ENCODE data around the gene ADPRHL1. TPM values are rescaled to one million over a fixed set of nuclear protein-coding genes. Genes with fewer than 3 reads are reported as not detected.
A peak's percentile ranks its signal among the peaks of the same experiment; 100 is the strongest.

Gene ADPRHL1
- total RNA-seq, 1 donor from 2014 or later: 20.7 TPM

DNA sequence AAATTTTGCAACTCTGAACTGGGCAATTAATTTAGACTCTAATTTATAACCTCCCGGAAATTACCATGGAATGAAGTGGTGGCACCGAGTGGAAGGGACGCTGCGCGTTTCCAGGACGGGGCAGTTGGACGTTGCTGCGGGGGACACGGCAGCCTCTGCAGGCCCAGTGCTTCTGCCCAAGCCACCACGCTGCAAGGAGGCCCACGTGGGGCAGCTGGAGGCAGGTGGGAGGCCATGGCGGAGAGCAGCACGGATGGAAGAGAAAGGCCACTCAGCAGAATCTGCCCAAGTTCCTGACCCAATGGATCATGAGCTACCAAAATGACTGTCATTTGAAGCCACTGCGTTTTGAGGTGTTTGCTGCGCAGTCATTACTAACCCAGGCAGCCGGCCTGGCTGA lies 11.2 kb upstream of the ADPRHL1 start:
- Mint-ChIP-seq H3K4me3 (ENCODE audit: unreplicated experiment) (no peak overlapping the region), H3K27ac (ENCODE audit: unreplicated experiment) (peak overlapping the region; percentile 64), H3K9me3 (ENCODE audit: unreplicated experiment) (no peaks in the 10 kb centered on the region), H3K27me3 (ENCODE audit: unreplicated experiment) (peaks cover 2% of the 10 kb centered on the region), H3K4me1 (ENCODE audit: low read depth, unreplicated experiment) (peaks cover 13% of the 10 kb centered on the region), H3K36me3 (ENCODE audit: unreplicated experiment) (no peaks in the 10 kb centered on the region)
- DNase-seq: no peak
- TF ChIP-seq, protein P1, sequence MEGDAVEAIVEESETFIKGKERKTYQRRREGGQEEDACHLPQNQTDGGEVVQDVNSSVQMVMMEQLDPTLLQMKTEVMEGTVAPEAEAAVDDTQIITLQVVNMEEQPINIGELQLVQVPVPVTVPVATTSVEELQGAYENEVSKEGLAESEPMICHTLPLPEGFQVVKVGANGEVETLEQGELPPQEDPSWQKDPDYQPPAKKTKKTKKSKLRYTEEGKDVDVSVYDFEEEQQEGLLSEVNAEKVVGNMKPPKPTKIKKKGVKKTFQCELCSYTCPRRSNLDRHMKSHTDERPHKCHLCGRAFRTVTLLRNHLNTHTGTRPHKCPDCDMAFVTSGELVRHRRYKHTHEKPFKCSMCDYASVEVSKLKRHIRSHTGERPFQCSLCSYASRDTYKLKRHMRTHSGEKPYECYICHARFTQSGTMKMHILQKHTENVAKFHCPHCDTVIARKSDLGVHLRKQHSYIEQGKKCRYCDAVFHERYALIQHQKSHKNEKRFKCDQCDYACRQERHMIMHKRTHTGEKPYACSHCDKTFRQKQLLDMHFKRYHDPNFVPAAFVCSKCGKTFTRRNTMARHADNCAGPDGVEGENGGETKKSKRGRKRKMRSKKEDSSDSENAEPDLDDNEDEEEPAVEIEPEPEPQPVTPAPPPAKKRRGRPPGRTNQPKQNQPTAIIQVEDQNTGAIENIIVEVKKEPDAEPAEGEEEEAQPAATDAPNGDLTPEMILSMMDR (IDR thresholded peaks at IDR 0.05; ENCODE audit: partially characterized antibody, unreplicated experiment): no peak

DNA sequence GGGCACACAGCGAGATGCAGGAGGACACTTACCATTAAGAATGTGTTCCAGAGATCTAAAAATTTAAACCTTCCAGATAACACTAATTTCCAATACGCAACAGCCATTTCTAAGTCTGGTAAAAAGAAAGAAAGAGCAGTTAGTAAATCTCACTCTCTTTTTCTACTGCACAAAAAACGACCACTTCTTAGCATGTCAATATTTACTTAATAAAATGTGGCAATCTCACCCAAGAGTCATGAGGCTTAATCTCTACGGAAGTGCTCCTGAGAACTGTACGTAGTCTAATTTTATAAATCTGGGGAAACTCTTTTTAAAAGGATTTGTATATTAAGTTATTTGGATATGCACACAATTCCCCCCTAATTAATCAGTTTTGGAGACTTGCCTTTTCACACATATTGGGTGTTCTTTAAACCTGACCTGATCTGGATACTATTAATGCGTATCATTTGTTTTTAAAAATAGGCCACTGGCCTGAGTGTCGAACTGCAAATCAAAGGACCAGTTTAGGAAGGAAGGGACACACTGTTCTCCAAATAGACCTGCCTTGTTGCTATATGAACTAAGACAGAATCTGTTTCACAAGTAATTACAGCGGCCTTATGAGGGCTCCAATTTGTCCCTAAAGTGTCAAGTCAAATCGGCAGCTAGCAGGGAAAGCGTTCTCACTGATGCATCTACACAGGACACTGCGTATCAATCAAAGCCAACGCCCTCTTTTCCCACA lies 7.9 kb upstream of the ADPRHL1 start:
- Mint-ChIP-seq H3K4me3 (ENCODE audit: unreplicated experiment) (no peak overlapping the region), H3K27me3 (ENCODE audit: unreplicated experiment) (no peaks in the 10 kb centered on the region), H3K27ac (ENCODE audit: unreplicated experiment) (peak overlapping the region; percentile 39), H3K36me3 (ENCODE audit: unreplicated experiment) (no peaks in the 10 kb centered on the region), H3K4me1 (ENCODE audit: low read depth, unreplicated experiment) (peaks cover 9% of the 10 kb centered on the region), H3K9me3 (ENCODE audit: unreplicated experiment) (no peaks in the 10 kb centered on the region)
- DNase-seq: no peak
- TF ChIP-seq, protein P1 (IDR thresholded peaks at IDR 0.05; ENCODE audit: partially characterized antibody, unreplicated experiment): no peak

DNA sequence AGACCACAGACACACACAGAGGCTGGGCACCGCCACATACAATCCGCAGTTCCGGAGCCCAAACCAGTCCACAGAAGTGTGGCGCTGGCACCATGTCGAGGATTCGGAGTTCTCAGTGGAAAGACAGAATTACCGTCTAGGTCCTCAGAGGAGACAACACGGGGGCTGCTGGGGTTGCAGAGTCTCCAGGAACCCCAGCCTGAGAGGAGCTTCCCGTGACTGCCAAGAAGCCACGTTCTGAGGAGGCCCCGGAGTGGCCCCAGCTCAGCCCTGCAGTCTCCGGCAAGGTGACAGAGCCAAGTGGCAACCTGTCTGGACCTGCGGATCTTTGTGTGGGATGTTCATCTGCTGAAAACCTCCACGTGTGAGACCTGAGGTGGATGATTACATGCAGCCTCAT lies 7.3 kb upstream of the ADPRHL1 start:
- Mint-ChIP-seq H3K36me3 (ENCODE audit: unreplicated experiment) (no peaks in the 10 kb centered on the region), H3K27me3 (ENCODE audit: unreplicated experiment) (no peaks in the 10 kb centered on the region), H3K9me3 (ENCODE audit: unreplicated experiment) (no peaks in the 10 kb centered on the region), H3K4me1 (ENCODE audit: low read depth, unreplicated experiment) (peaks cover 9% of the 10 kb centered on the region), H3K4me3 (ENCODE audit: unreplicated experiment) (no peak overlapping the region), H3K27ac (ENCODE audit: unreplicated experiment) (peak overlapping the region; percentile 39)
- no peak for DNase-seq
- TF ChIP-seq, protein P1 (IDR thresholded peaks at IDR 0.05; ENCODE audit: partially characterized antibody, unreplicated experiment): no peak

DNA sequence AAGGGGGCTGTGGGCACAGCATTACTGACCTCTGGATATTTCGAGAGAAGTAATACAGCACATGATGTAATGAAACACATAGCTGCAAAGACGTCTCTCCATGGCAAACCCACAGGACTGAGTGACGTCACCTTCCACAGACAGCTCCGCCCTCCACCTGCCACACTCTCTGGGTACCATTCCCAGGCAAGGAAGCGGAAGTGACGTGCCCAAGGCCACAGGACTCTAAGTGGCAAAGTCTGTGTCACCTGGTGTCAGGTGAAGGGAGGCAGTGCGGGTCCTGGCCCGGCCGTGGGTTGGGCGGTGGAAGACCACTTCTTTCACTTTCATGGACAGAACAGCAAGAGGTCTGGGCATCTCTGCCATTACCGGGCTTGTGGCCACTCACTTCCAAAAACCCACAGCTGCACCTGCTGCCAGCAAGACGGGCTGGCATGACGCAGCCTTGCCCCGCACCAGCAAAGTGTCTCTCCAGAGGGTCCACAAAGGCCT lies 6.8 kb upstream of the ADPRHL1 start:
- no peaks in the 10 kb centered on the region for H3K27me3 Mint-ChIP-seq (ENCODE audit: unreplicated experiment)
- peaks cover 12% of the 10 kb centered on the region for H3K4me1 Mint-ChIP-seq (ENCODE audit: low read depth, unreplicated experiment)
- TF ChIP-seq, protein P1 (IDR thresholded peaks at IDR 0.05; ENCODE audit: partially characterized antibody, unreplicated experiment): no peak
- no peaks in the 10 kb centered on the region for H3K9me3 Mint-ChIP-seq (ENCODE audit: unreplicated experiment)
- no peak overlapping the region for H3K4me3 Mint-ChIP-seq (ENCODE audit: unreplicated experiment)
- DNase-seq: no peak
- H3K36me3 Mint-ChIP-seq (ENCODE audit: unreplicated experiment): no peaks in the 10 kb centered on the region
- no peak overlapping the region for H3K27ac Mint-ChIP-seq (ENCODE audit: unreplicated experiment)
